Astrocyte of the spinal cord (primary cell): ENCODE data around the gene MYO16.
A peak's percentile ranks its signal among the peaks of the same experiment; 100 is the strongest.

Experiments
- DNase-seq: peaks from one replicate; pipeline ENCODE4 v3.0.0; 2011; ENCODE audit warnings: low read depth, low spot score
- H3K4me3 ChIP-seq: 2 replicates; pipeline ENCODE4 v1.5.1; 2011; ENCODE audit warnings: low read depth, mild to moderate bottlenecking, low read length, moderate library complexity
- in situ Hi-C: cut with HindIII; loops from 2 replicates; pipeline ENCODE4 v1.10.0; 2017; ENCODE audit warnings: low sequenced_read_pairs
- TF ChIP-seq, protein P1 (sequence below): IDR thresholded peaks from 2 replicates; pipeline ENCODE4 v1.5.1; 2012; ENCODE audit warnings: low read depth, mild to moderate bottlenecking, low read length, inconsistent platforms

Gene MYO16

DNA sequence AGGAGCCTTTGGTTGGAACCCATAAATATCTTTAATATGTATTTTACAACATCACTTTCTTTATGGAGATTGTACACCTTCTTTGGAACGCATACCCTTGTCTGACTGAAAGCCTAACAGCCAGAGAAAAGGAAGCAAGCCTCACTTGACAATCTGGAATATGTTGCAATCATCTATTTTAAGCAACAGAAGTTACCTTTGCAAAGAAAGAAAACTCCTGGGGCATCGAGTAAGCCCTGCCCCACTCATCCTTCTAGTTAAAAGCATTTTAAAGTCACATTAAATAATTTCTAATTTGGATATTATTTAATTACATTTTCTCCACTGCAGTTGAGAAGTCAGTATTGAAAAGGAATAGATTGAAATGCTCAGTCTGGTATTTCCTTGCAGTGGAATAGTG is 542.7 kb downstream of the MYO16 start:
- DNase-seq: no peak
- TF ChIP-seq, protein P1, sequence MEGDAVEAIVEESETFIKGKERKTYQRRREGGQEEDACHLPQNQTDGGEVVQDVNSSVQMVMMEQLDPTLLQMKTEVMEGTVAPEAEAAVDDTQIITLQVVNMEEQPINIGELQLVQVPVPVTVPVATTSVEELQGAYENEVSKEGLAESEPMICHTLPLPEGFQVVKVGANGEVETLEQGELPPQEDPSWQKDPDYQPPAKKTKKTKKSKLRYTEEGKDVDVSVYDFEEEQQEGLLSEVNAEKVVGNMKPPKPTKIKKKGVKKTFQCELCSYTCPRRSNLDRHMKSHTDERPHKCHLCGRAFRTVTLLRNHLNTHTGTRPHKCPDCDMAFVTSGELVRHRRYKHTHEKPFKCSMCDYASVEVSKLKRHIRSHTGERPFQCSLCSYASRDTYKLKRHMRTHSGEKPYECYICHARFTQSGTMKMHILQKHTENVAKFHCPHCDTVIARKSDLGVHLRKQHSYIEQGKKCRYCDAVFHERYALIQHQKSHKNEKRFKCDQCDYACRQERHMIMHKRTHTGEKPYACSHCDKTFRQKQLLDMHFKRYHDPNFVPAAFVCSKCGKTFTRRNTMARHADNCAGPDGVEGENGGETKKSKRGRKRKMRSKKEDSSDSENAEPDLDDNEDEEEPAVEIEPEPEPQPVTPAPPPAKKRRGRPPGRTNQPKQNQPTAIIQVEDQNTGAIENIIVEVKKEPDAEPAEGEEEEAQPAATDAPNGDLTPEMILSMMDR: no peak
- H3K4me3 ChIP-seq: no peak overlapping the region
- in situ Hi-C loops: no loop called here

DNA sequence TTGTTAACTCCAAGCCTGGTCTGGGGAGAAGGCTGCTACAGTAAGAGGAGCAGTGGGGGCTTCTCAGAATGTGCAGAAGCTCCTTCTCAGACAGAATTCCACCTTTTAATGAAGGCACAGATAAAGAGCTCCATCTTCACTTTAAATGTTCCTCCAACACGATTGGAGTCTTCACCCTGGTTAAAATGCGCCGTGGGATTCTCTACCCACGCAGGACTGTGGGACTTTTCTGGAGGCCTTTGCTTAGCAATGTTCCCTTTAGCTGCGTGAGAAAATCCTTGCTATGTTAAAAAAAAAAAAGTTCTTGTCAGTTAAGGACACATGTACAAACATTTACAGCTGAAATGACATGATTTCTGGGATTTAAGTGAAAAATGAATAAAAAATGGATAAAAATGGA is 546.3 kb downstream of the MYO16 start:
- TF ChIP-seq, protein P1: no peak
- no peak overlapping the region for H3K4me3 ChIP-seq
- in situ Hi-C loops: no loop called here
- DNase-seq: no peak

DNA sequence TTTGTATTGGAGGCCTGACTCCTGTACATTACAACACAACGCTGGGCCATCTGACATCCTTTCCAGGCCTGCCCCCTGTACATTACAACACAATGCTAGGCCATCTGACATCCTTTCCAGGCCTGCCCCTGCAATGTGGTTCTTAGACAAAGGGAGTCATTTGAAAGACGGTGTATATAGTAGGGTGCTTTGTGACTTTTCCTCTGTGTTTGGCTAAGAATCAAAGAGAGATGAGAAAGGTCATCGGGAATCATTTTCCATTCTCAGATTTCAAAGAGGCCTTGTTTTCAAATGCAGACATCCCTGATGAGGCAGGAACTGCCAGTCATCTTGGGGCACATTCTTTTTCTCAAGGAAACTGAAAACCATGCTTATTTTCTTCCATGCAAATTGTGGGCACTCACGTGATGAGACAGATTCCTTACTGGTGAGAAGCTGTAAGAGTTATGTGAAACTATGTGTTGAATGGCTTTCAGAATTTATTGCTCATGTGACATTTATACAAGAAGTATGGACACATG is 551.6 kb downstream of the MYO16 start:
- TF ChIP-seq, protein P1: no peak
- peak; percentile 87 for DNase-seq
- in situ Hi-C loops: no loop called here
- H3K4me3 ChIP-seq: no peak overlapping the region

DNA sequence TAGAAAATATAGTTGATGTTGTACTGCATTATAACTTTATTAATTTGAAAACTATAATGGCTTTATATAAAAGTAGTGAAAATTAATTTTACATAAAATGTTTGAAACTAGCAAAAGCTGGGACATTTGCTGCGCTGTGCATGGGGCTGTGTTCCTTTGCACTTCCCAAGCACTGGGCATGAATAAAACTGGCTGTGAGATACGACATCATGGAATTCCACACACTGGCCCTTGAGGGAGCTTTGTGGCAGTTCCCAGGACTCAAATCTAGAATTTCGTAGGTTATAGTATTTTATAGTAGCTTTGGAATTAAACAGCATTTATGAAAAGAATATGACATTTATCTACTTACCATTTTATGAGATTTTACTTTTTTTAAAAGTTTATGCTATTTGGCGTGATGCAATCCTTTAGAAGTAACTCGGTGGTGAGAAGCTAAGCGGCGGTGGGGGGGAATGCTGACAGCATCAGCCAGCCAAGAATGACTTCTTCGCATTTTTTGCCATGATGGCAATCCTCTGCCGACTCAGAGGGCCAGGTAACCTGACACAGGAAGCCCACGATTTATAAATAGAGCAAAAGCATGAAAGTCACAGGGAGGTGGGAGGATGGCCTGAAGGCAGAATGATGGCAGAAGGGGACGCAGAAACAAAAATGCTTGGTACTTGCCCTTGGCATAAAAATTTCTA is 553.5 kb downstream of the MYO16 start:
- no peak overlapping the region for H3K4me3 ChIP-seq
- TF ChIP-seq, protein P1: no peak
- DNase-seq: peak; percentile 20
- in situ Hi-C loops: no loop called here

DNA sequence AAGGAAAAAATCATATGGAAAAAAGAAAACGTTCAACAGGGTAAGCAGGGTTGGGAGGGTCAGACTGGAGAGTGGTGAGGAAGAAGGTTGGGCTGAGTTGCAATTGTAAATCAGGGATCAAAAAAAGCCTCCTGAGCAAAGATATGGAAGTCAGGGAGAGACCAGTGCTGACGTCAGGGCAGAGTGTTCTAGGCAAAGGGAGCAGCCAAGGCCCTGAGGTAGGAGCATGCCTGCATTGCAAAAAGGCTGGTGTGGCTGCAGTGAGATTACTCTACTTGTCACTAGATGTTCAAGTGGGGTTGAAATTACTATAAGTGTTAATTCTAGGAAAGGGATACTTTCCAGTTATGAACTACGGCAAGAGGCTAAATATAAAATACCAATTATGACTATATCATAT is 562.0 kb downstream of the MYO16 start:
- no peak for DNase-seq
- H3K4me3 ChIP-seq: no peak overlapping the region
- TF ChIP-seq, protein P1: no peak
- in situ Hi-C loops: no loop called here

DNA sequence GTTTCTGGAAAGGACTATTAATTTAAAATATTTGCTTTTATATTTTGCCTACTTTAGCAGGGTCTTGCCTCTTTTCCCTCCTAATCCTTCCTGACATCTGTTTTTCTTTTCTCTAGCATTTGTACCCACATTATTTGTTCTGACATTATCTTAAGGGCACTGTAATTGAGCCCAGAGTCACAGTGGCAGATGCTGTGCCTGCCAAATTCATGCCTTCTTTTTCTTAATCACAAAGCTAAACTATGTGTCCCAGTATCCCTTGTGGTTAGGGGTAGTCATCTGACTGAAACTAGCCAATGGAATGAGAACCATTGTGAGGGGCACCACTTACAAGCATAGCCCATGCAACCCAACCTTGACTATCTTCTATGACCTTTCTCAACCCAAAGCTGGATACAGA is 562.9 kb downstream of the MYO16 start:
- no peak for DNase-seq
- H3K4me3 ChIP-seq: no peak overlapping the region
- in situ Hi-C loops: no loop called here
- TF ChIP-seq, protein P1: no peak
